ENCODE data around the gene NCK2. TPM values are rescaled to one million over a fixed set of nuclear protein-coding genes. Genes with fewer than 3 reads are reported as not detected.

Gene NCK2
- total RNA-seq, 1 experiment from 2014 or later, result 49.2 TPM

DNA sequence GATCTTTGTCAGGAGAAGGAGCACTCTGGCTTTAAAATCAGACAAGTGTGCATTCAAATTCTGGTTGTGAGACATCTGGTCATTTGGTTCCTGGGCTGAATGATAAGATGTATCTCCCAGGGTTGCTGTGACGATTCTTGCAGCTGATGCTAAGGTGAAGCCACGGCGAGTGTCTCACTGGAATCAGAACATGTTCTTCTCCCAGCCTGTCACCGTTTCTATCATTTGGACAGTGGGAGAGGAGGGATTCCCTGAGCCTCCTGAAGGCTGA is 68.3 kb downstream of the NCK2 start:
- peaks cover 8% of the 10 kb centered on the region; the same call in 1 of the 2 replicates for H3K4me1 ChIP-seq (ENCODE audit: insufficient read depth, low read length)
- Mint-ChIP-seq H3K9me3 (no peaks in the 10 kb centered on the region), H3K27ac (no peak overlapping the region), H3K4me3 (no peak overlapping the region), H3K36me3 (ENCODE audit: insufficient read depth in 1 of 3, low read depth in 3 of 3) (peaks cover 12 to 14% (median 14%) of the 10 kb centered on the region in 3 experiments; a peak in 6 of 7 replicates), H3K4me1 (peaks cover 47 to 52% of the 10 kb centered on the region in 2 experiments), H3K27me3 (ENCODE audit: low read depth) (no peaks in the 10 kb centered on the region)
- no peak overlapping the region for H2BK5ac ChIP-seq (ENCODE audit: insufficient read length, low read length)
- no peaks in the 10 kb centered on the region for H3K9me3 ChIP-seq (ENCODE audit: control insufficient read depth, low read depth, low read length)
- peaks cover 11% of the 10 kb centered on the region for H3K79me1 ChIP-seq (ENCODE audit: insufficient read depth, low read depth, low read length, poor library complexity, severe bottlenecking)
- no peaks in the 10 kb centered on the region for H4K20me1 ChIP-seq (ENCODE audit: control insufficient read depth, insufficient read depth, insufficient read length)
- H3K56ac ChIP-seq (ENCODE audit: insufficient read length, low read depth, low read length), result no peak overlapping the region
- no peak overlapping the region for H2AFZ ChIP-seq (ENCODE audit: low read length)
- H3K14ac ChIP-seq (ENCODE audit: insufficient read depth, low read length), result no peak overlapping the region
- no peak overlapping the region for H4K5ac ChIP-seq (ENCODE audit: insufficient read length, low read depth, low read length)
- no peak overlapping the region for H2BK12ac ChIP-seq (ENCODE audit: insufficient read length, low read depth, low read length)
- H3K79me2 ChIP-seq (ENCODE audit: insufficient read depth, low read length), result peaks cover 3% of the 10 kb centered on the region; the same call in 1 of the 2 replicates
- H2BK15ac ChIP-seq (ENCODE audit: low read depth, low read length), result no peak overlapping the region
- H3K9ac ChIP-seq (ENCODE audit: extremely low read depth, insufficient read length, low read length), result no peak overlapping the region
- no peak for DNase-seq
- TF ChIP-seq, protein P1, sequence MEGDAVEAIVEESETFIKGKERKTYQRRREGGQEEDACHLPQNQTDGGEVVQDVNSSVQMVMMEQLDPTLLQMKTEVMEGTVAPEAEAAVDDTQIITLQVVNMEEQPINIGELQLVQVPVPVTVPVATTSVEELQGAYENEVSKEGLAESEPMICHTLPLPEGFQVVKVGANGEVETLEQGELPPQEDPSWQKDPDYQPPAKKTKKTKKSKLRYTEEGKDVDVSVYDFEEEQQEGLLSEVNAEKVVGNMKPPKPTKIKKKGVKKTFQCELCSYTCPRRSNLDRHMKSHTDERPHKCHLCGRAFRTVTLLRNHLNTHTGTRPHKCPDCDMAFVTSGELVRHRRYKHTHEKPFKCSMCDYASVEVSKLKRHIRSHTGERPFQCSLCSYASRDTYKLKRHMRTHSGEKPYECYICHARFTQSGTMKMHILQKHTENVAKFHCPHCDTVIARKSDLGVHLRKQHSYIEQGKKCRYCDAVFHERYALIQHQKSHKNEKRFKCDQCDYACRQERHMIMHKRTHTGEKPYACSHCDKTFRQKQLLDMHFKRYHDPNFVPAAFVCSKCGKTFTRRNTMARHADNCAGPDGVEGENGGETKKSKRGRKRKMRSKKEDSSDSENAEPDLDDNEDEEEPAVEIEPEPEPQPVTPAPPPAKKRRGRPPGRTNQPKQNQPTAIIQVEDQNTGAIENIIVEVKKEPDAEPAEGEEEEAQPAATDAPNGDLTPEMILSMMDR (conservative IDR thresholded peaks at IDR 0.05), result no peak
- no peak overlapping the region for H3T11ph ChIP-seq (ENCODE audit: low read length)
- H3K4me2 ChIP-seq (ENCODE audit: insufficient read depth, insufficient read length, low read length), result no peak overlapping the region
- no peak overlapping the region for H3K18ac ChIP-seq (ENCODE audit: insufficient read length, low read depth, low read length)
- H3K27ac ChIP-seq (ENCODE audit: insufficient read length, low read depth, low read length), result no peak overlapping the region
- no CpG with 5 or more reads among the region's 4 CpGs for WGBS (ENCODE audit: extremely low coverage, insufficient read length, low lambda C conversion rate)
- no peak overlapping the region for H4K91ac ChIP-seq (ENCODE audit: insufficient read length, low read depth, low read length)
- no peak overlapping the region for H2AK5ac ChIP-seq (ENCODE audit: insufficient read length, low read length)
- H4K8ac ChIP-seq (replicated peaks; ENCODE audit: insufficient read length, low read depth, low read length), result no peak overlapping the region
- no peaks in the 10 kb centered on the region for H3K23me2 ChIP-seq (ENCODE audit: insufficient read length, low read depth, low read length, poor library complexity, severe bottlenecking)
- H2BK20ac ChIP-seq (ENCODE audit: low read depth, low read length, poor library complexity, severe bottlenecking), result no peak overlapping the region
- no peak overlapping the region for H3K23ac ChIP-seq (ENCODE audit: insufficient read length, low read depth, low read length)
- H3K27me3 ChIP-seq (ENCODE audit: insufficient read depth, low read length), result no peaks in the 10 kb centered on the region
- H2BK120ac ChIP-seq (ENCODE audit: low read depth, low read length, poor library complexity, severe bottlenecking), result no peak overlapping the region
- H3K4ac ChIP-seq (ENCODE audit: low read depth, low read length), result no peak overlapping the region
